ENCODE data around the gene DCLK3. TPM values are rescaled to one million over a fixed set of nuclear protein-coding genes. Genes with fewer than 3 reads are reported as not detected.

Gene DCLK3
- polyA plus RNA-seq, 1 donor (not counting 4 experiments of a cell fraction or from before 2014, with no cell fraction given) = not detected

DNA sequence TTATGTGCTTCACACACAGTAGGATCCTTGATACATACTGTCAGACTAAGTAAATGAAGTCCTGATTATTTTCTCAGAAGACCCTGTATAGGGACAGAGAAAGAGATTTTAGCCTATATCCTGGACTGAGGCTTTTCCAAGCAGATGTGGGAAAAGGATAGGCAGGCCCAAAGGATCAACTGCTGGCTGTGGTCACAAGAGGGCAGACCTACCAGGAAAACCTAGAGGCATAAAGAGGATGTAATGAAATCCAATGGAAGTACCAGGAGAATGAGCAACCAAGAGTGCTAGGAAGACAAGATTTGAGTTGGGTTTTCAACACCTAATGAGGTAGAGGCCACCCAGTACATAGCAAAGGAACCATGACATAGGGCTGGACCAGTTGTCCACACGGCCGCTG, 23.1 kb downstream of the DCLK3 start:
- Histone ChIP-seq H4K20me1 (ENCODE audit: control insufficient read depth, extremely low read depth, insufficient read depth, low read length) (no peaks in the 10 kb centered on the region), H3K4me3 (ENCODE audit: control insufficient read depth in 2 of 3, extremely low read depth in 1 of 3, insufficient read depth in 2 of 3, low read depth in 1 of 3, low read length in 3 of 3) (no peak overlapping the region), H3K9me3 (ENCODE audit: control insufficient read depth, low read depth, low read length) (no peaks in the 10 kb centered on the region), H3K4me2 (ENCODE audit: control insufficient read depth, extremely low read depth, insufficient read depth, low read depth, low read length) (no peak overlapping the region), H3K36me3 (ENCODE audit: control insufficient read depth in 2 of 2, extremely low read depth in 1 of 2, insufficient read depth in 2 of 2, low read length in 2 of 2) (no peaks in the 10 kb centered on the region), H3K9me1 (ENCODE audit: control insufficient read depth, extremely low read depth, insufficient read depth, low read length) (no peaks in the 10 kb centered on the region), H3K79me2 (ENCODE audit: control insufficient read depth, insufficient read depth, low read length) (no peaks in the 10 kb centered on the region), H2AFZ (ENCODE audit: control insufficient read depth, low read length) (no peak overlapping the region), H3K9ac (ENCODE audit: control insufficient read depth, extremely low read depth, insufficient read depth, low read length) (no peak overlapping the region), H3K27me3 (ENCODE audit: control insufficient read depth, extremely low read depth, insufficient read depth, low read length) (no peaks in the 10 kb centered on the region), H3K4me1 (ENCODE audit: control insufficient read depth, extremely low read depth, insufficient read depth, low read length) (no peaks in the 10 kb centered on the region), H3K27ac (ENCODE audit: control insufficient read depth, insufficient read depth, low read length) (no peak overlapping the region)
- no peak for DNase-seq (ENCODE audit: low read depth, low spot score)
- TF ChIP-seq, protein P1, sequence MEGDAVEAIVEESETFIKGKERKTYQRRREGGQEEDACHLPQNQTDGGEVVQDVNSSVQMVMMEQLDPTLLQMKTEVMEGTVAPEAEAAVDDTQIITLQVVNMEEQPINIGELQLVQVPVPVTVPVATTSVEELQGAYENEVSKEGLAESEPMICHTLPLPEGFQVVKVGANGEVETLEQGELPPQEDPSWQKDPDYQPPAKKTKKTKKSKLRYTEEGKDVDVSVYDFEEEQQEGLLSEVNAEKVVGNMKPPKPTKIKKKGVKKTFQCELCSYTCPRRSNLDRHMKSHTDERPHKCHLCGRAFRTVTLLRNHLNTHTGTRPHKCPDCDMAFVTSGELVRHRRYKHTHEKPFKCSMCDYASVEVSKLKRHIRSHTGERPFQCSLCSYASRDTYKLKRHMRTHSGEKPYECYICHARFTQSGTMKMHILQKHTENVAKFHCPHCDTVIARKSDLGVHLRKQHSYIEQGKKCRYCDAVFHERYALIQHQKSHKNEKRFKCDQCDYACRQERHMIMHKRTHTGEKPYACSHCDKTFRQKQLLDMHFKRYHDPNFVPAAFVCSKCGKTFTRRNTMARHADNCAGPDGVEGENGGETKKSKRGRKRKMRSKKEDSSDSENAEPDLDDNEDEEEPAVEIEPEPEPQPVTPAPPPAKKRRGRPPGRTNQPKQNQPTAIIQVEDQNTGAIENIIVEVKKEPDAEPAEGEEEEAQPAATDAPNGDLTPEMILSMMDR (optimal IDR thresholded peaks at IDR 0.05 in 1 of 3, IDR thresholded peaks at IDR 0.05 in 1 of 3, conservative IDR thresholded peaks at IDR 0.05 in 1 of 3; ENCODE audit: extremely low read depth in 1 of 3, insufficient read depth in 2 of 3, low read length in 3 of 3) = peak in 2 of 3 experiments; percentile 42 to 50
- no peak for TF ChIP-seq EZH2 (IDR thresholded peaks at IDR 0.05; ENCODE audit: low read length)
- dilution Hi-C loops (cut with MboI; ENCODE audit: extremely low pct_ligation_motif_present, low sequenced_read_pairs) = no loop called here
- no peak for FAIRE-seq

DNA sequence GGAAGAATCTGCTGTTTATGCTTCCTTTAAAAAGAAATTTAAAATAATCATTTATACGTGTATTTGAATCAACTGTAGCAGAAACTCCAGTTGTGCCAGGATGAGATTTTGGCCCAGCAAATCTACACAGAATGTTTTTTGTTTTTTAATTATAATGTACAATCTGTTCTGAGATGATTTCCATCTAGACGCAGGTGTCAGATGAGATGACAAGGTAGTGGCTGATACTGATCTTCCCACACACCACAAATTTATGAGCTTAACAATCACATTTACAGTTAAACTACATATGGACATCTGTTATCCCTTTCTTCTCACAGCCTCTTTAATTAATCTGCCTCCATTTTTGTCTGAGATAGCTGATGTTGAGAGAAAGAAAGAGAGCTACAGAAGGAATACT, 23.6 kb downstream of the DCLK3 start:
- no peak for FAIRE-seq
- dilution Hi-C loops (cut with MboI; ENCODE audit: extremely low pct_ligation_motif_present, low sequenced_read_pairs) = no loop called here

More for the DNA sequence above, 23.6 kb downstream of the DCLK3 start:
- TF ChIP-seq, protein P1 (optimal IDR thresholded peaks at IDR 0.05 in 1 of 3, IDR thresholded peaks at IDR 0.05 in 1 of 3, conservative IDR thresholded peaks at IDR 0.05 in 1 of 3; ENCODE audit: extremely low read depth in 1 of 3, insufficient read depth in 2 of 3, low read length in 3 of 3) = no peak
- no peak for TF ChIP-seq EZH2 (IDR thresholded peaks at IDR 0.05; ENCODE audit: low read length)
- no peaks in the 10 kb centered on the region for H3K9me3 ChIP-seq (ENCODE audit: control insufficient read depth, low read depth, low read length)
- no peak overlapping the region for H3K9ac ChIP-seq (ENCODE audit: control insufficient read depth, extremely low read depth, insufficient read depth, low read length)
- no peak overlapping the region for H3K27ac ChIP-seq (ENCODE audit: control insufficient read depth, insufficient read depth, low read length)
- no peak for DNase-seq (ENCODE audit: low read depth, low spot score)
- no peak overlapping the region for H3K4me3 ChIP-seq (ENCODE audit: control insufficient read depth in 2 of 3, extremely low read depth in 1 of 3, insufficient read depth in 2 of 3, low read depth in 1 of 3, low read length in 3 of 3)
- H4K20me1 ChIP-seq (ENCODE audit: control insufficient read depth, extremely low read depth, insufficient read depth, low read length) = no peaks in the 10 kb centered on the region
- no peak overlapping the region for H3K4me2 ChIP-seq (ENCODE audit: control insufficient read depth, extremely low read depth, insufficient read depth, low read depth, low read length)
- H3K4me1 ChIP-seq (ENCODE audit: control insufficient read depth, extremely low read depth, insufficient read depth, low read length) = no peaks in the 10 kb centered on the region
- no peak overlapping the region for H2AFZ ChIP-seq (ENCODE audit: control insufficient read depth, low read length)
- H3K27me3 ChIP-seq (ENCODE audit: control insufficient read depth, extremely low read depth, insufficient read depth, low read length) = no peaks in the 10 kb centered on the region
- no peaks in the 10 kb centered on the region for H3K79me2 ChIP-seq (ENCODE audit: control insufficient read depth, insufficient read depth, low read length)
- no peaks in the 10 kb centered on the region for H3K9me1 ChIP-seq (ENCODE audit: control insufficient read depth, extremely low read depth, insufficient read depth, low read length)
- H3K36me3 ChIP-seq (ENCODE audit: control insufficient read depth in 2 of 2, extremely low read depth in 1 of 2, insufficient read depth in 2 of 2, low read length in 2 of 2) = no peaks in the 10 kb centered on the region

Data from keratinocyte (primary cell).